Testis (tissue), 2 donors: ENCODE data around the gene AIG1.

Experiments used
- POLR2A ChIP-seq: fragments of 450-650 bp; IDR thresholded peaks from one replicate; pipeline ENCODE4 v1.6.1; 2017; ENCODE audit warnings: antibody characterized with exemption, mild to moderate bottlenecking, moderate library complexity
- TF ChIP-seq, protein P1 (sequence below), 3 experiments: fragments of 450-650 bp in 2 of 3; fragments of 200-600 bp in 1 of 3; sonication (generic) in 1 of 3; IDR thresholded peaks; one replicate each; pipeline ENCODE4 v1.5.1; 2016 to 2019; ENCODE audit warnings: antibody characterized with exemption in 3 of 3, mild to moderate bottlenecking in 2 of 3, moderate library complexity in 1 of 3

DNA sequence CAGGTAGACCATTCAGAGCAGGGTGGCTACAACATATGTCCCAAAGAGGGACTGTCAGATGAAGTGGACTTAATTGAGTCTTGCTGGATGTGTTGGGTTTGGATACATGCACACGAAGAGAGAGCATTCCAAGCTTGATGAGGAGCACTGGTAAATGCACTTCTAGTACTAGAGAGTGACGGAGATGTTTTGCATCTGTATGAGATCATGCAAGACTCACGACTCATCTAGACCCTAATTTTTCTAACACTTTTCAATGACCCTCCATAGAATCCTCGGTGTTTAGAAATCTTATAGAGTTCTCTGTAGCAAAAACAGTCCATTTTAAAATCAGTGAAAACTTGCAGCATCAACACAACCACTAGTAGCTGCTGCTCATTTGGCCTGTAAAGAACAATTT, 4.8 kb upstream of the AIG1 start:
- TF ChIP-seq POLR2A, result no peak
- TF ChIP-seq, protein P1, sequence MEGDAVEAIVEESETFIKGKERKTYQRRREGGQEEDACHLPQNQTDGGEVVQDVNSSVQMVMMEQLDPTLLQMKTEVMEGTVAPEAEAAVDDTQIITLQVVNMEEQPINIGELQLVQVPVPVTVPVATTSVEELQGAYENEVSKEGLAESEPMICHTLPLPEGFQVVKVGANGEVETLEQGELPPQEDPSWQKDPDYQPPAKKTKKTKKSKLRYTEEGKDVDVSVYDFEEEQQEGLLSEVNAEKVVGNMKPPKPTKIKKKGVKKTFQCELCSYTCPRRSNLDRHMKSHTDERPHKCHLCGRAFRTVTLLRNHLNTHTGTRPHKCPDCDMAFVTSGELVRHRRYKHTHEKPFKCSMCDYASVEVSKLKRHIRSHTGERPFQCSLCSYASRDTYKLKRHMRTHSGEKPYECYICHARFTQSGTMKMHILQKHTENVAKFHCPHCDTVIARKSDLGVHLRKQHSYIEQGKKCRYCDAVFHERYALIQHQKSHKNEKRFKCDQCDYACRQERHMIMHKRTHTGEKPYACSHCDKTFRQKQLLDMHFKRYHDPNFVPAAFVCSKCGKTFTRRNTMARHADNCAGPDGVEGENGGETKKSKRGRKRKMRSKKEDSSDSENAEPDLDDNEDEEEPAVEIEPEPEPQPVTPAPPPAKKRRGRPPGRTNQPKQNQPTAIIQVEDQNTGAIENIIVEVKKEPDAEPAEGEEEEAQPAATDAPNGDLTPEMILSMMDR (IDR thresholded peaks at IDR 0.05), result no peak
